ENCODE results near the gene ST7.

DNA sequence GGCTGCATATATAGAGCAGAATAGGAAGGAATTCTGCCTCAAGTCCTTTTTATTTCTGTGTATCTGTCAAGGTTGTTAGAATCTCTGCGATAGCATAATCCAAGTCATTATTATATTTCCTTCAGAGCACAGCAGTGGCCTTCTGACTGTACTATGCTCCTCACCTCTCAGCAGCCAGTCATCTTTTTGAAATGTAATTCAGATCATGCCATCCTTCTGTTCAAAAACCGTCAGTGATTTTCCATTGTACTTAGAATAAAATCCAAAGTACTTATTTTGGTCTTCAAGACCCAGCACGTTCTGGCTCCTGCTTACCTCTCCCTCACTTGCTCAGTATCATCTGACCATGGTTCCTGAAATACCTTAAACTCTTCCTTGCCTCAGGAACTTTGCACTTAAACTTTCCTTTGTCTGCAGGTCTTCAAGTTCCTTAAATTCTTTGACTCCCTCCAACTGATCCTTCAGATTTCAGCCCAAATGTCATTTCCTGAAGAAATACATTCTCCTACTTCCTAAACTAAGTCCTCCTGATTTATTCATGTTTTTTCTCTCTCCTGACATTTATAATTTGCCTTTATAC, 112.4 kb downstream of the ST7 start:
- TF ChIP-seq EZH2 (IDR thresholded peaks at IDR 0.05) (no peak), POLR2AphosphoS5 (IDR thresholded peaks at IDR 0.05; ENCODE audit: borderline replicate concordance, low read depth, low read length) (no peak), FOXP2 (optimal IDR thresholded peaks at IDR 0.05; ENCODE audit: control extremely low read depth, extremely low read length, insufficient read depth) (no peak)

All from SK-N-MC (cell line).